HG03064 (cell line): Measurements from ENCODE around the gene SPATS2.
"Not testable (repeated sequence)": the region's sequence is repeated elsewhere in the genome, so short reads cannot be mapped to it uniquely, and the experiment has no call there.

Experiments
- ATAC-seq: cut with Tn5 transposase; IDR thresholded peaks from one replicate; pipeline ENCODE4 v1.9.1; 2021; ENCODE audit warnings: low read depth; ENCODE audit not compliant: unreplicated experiment

The SPATS2 gene

DNA sequence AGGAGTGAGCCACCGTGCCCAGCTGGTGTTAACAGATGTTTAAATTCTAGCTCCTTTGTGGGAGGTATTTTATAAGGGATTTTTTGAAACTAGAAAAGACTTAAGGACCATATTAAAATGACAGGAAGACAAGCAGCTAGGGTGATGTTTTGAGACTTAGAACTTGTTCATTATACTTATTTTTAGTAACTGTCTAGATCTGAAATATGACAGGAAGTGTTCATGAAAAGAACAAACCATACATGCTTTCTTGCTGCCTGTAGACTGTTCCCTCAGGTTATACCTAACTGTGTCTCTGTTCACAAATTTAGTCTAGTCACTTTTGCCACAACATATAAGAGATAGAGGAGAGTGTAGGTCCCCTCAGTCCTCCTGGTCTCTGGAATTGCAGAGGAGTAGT, 134.6 kb downstream of the SPATS2 start:
- ATAC-seq: no peak

DNA sequence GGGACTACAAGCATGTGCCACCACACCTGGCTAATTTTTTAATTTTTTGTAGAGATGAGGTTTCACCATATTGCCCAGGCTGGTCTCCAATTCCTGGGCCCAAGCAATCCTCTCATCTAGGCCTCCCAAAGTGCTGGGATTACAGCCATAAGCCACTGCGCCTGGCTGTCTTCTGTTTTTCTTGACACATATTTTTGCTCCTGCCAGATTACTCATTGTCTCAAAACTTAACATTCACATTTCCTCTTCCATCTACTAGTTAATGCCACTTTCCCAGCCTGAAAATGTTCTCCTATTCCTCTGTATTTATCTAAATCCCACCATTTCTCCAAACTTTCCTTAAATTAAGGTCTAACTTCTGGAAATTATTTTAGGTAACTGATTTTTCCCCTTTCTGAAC, 135.3 kb downstream of the SPATS2 start:
- no peak for ATAC-seq

GRCh38 chr12:49503674-49504180, 136.5 kb downstream of the SPATS2 start:
- ATAC-seq: no peak

- ATAC-seq: no peak
Measured at GRCh38 chr12:49505672-49506071, 138.4 kb downstream of the SPATS2 start.

GRCh38 chr12:49507139-49507538, 139.9 kb downstream of the SPATS2 start:
- ATAC-seq: no peak

DNA sequence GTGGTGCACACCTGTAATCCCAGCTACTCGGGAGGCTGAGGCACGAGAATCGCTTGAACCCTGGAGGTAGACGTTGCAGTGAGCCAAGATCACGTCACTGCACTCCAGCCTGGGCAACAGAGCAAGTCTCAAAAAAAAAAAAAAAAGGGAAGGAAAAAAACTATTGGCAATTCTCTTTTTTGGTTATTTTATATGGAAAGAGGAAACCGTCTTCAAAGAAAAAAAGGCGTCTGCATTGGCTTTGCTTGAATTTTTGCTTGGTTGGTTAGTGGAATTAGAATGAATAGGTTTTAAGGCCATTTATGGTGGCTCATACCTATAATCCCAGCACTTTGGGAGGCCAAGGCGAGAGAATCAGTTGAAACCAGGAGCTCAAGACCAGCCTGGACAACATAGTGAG, 142.4 kb downstream of the SPATS2 start:
- not testable (repeated sequence) for ATAC-seq

- no peak for ATAC-seq
Measured at GRCh38 chr12:49511410-49511809, 144.1 kb downstream of the SPATS2 start.

DNA sequence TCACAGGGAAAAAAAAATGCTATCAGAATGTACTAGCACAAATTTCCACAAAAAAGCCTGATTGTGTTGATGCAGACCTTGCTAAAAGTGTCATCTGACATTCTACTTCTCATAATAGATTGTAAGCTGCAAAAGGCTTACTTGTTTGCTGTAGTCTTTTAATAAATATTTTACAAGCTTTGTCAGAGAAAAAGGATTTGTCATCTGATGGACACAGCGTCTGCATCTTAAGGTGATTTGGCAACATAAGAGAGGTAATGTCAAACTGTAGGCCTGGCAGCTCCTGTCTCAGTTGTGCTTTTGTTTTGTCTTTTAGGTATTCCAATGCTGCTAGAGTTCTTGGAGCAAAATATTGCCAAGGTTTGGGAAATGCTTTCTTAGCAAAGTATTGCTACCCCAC, 145.3 kb downstream of the SPATS2 start:
- ATAC-seq: no peak

GRCh38 chr12:49515266-49515665, 148.0 kb downstream of the SPATS2 start:
- ATAC-seq: no peak

- ATAC-seq: no peak
Measured at GRCh38 chr12:49518914-49519573, 151.8 kb downstream of the SPATS2 start.

- no peak for ATAC-seq
Measured at GRCh38 chr12:49519574-49519936, 152.3 kb downstream of the SPATS2 start.

DNA sequence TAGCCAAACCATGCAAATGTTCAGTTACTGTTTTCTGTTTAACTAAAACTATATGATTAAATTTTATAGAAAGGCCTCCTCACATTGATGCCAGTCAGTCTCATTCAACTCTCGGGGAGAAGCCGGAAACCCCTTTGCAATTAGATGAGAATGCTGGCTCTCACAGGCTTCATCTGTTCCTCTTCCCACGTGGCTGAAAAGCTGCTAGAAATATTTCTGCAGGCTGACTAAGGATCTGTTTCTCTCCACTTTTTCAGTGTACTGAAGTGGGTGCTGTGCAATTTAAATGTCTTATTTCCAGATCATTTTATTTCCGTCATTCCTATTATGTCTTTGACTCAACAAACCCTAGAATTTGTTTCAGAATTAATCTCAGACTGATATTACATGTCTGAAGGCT, 154.1 kb downstream of the SPATS2 start:
- ATAC-seq: no peak

- no peak for ATAC-seq
Measured at GRCh38 chr12:49524660-49525324, 157.5 kb downstream of the SPATS2 start.

DNA sequence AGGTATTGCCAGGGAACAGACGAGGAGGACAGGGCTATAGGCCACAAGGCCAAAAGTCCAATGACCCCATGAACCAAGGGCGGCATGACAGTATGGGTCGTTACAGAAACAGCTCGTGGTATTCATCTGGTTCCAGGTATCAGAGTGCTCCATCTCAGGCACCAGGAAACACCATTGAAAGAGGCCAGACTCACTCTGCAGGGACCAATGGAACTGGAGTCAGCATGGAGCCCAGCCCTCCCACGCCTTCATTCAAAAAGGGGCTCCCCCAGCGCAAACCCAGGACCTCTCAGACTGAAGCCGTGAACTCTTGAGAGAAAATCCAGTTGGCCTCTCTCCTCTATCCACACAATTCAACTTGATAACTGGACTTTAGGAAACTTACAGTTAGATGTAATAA, 158.7 kb downstream of the SPATS2 start:
- no peak for ATAC-seq

DNA sequence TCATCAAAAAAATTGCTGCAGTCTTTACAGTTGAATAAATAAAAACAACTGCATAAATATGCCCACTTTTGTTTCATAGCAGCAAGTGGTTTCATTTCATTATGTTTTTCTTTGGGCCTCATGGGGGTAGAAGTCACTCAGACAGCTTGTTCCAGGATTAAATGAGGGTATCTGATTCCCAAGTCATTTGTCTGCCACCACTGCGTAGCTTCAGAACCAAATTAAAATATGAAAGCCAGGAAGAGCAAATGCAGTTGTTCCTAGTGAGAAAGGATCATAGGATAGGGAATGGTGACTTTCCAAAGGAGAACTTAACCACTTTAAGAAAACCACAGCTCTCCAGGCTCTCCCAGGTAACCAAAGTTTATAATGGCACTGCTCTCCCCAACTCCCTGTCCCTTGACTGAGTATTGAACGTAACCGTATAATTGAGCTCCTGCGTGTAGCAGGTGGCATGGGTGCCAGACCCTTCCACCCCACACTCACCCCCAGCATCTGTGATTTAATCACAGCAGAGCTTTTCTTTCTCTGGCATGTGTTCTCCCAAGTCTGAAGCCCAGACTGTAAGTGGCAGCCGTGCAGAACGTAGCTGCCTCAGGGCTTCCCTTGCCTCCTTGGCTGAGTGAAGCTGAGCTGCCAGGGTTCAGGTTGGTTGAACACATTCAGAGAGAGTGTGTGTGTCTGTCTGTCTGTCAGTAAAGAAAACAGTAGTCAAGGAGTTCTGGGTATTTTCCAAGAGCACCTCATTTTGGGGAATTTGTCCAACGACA, 160.3 kb downstream of the SPATS2 start:
- no peak for ATAC-seq

GRCh38 chr12:49529414-49529813, 162.2 kb downstream of the SPATS2 start:
- ATAC-seq: no peak

DNA sequence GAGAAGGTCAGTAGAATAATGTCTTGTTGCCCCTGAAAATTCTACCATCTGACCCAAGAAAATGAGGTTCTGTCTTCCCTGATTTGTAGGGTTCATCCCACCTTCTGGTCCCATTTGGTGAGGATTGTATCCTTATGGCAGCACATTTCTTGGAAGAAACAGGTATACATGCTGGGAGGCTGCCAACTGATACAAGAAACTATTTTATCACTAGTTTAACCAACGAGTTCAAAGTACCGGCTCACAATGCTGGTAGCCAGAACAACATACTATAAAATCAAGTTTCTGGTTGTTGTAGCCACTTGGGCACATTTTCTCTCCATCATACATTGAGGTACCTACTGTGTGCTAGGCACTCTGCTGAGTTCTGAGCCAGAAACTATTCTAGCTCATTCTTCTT, 164.5 kb downstream of the SPATS2 start:
- no peak for ATAC-seq

- no peak for ATAC-seq
Measured at GRCh38 chr12:49533331-49533730, 166.1 kb downstream of the SPATS2 start.

DNA sequence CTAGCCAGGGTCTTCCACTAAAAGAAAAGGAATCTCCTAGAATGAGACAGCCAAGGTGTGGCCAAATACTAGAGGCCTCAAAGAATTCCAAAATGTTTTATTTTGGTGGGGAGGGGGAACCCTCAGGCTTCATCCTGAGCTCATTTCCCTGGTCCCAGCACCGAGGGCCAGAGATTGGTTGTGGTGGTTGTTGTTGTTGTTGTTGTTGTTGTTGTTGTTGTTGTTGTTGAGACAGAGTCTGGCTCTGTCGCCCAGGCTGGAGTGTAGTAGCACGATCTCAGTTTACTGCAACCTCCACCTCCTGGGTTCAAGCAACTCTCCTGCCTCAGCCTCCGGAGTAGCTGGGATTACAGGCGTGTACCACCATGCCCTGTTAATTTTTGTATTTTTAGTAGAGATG, 166.9 kb downstream of the SPATS2 start:
- ATAC-seq: not testable (repeated sequence)

DNA sequence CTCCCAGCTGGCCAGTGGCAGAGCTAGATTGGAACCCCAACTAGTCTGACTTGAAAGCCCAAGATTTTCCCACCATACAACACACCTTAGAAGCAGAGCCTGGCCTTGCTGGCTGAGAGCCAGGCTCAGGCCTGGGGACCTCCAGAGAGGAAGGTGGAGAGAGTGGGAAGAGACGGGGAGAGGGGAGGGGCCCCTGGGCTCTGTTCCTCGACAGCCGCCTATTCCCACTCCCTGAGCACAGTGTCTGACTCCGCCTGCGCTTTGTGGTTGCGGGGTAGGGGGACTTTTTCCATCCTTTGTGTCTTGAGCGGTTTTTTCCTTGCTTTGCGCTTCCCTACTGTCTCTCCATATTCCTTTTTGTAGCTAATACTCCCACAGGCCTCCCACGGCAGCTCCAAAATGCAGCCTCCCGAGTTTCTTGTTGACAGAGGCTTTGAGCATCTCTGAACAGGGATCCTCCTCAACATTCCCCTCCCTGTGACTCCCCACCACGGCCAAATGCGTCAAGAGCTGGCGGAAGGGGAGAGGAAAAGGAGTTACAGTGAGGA, 167.5 kb downstream of the SPATS2 start:
- no peak for ATAC-seq

- ATAC-seq: no peak
Measured at GRCh38 chr12:49535921-49536525, 168.8 kb downstream of the SPATS2 start.
